ENCODE data around the gene BCAS1. TPM values are rescaled to one million over a fixed set of nuclear protein-coding genes. Genes with fewer than 3 reads are reported as not detected.

The BCAS1 gene
- total RNA-seq, 1 donor from 2014 or later = 4.3 TPM

DNA sequence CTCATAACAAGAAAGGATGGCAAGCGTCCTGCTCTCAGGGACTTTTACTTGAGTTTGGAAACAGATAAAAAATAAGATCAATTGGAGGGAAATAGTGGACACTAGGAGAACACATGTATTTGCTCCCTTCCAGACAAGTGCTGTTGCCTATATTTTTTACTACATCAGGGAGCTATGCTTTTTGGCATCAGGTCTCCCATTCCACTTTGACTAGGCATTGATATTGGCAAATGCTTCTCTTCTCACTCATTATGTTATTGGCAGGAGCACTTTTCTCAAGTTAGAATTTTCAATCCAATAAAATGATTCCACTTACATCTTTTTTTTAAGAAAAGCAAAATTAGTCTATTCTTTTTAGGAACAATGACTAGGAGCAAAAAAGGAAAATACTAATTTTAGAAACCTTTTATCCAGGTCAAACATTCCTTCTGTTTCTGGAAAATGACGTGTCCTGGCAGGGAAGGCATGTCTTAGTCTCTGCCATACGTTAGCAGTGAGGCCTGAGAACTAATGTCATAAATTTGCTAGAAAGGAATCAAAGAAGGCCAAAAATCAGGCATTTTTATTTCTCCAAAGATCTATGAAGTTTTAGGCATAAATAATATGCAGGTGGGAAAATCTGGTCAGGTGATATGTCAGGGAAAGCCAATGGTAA, 21.4 kb downstream of the BCAS1 start:
- no peak for DNase-seq (ENCODE audit: low spot score)

DNA sequence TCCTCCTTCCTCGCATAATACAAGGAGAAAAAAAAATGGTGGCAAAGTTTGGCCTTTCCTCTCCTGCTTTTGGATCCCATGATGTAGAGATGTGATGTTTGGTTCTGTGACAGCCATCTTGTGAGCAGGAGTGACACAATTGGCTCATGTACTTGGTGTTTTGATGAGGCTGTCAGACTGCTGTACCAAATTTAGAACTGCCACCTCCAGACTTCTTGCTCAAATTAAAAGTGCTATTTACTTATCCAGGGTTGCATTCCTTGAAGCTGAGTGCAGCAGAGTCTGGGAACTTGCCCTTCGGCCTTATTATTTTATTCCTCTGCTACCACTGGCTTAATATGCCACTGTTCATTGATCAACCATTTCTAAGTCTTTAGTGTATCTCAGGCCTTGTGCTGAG, 21.9 kb downstream of the BCAS1 start:
- DNase-seq (ENCODE audit: low spot score) = no peak

DNA sequence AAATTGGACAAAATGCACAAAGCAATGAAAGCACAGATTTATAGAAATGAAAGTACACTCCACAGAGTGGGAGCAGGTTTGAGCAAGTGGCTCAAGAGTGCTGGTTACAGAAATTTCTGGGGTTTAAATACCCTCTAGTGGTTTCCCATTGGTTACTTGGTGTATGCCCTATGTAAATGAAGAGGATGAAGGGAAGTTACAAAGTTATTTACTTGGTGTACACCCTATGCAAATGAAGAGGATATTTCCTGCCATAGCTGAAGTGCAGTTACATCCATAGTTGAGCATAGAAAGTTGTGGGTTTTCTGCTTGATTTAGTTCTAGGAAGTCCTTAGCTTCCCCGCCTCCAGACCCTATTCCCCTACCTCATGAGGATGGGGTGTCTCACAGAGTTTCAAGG, 22.7 kb downstream of the BCAS1 start:
- no peak for DNase-seq (ENCODE audit: low spot score)

DNA sequence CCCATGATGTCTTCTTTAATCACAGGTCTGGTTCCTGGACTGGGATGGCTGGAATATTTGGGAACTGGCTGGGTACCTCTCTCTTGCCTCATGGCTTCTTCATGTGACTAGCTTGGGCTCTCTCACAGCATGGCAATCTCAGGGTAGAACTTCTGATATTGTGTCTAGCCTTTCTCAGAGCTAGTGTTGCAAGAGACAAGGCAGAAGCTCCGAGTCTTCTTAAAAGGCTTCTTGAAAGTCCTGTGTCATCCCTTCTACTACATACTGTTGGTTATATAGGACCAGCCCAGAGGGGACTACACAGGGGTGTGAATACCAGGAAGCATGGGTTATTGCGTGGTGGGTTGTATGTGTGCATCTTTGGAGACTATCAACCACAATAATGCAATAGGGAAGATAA, 23.3 kb downstream of the BCAS1 start:
- DNase-seq (ENCODE audit: low spot score) = no peak

DNA sequence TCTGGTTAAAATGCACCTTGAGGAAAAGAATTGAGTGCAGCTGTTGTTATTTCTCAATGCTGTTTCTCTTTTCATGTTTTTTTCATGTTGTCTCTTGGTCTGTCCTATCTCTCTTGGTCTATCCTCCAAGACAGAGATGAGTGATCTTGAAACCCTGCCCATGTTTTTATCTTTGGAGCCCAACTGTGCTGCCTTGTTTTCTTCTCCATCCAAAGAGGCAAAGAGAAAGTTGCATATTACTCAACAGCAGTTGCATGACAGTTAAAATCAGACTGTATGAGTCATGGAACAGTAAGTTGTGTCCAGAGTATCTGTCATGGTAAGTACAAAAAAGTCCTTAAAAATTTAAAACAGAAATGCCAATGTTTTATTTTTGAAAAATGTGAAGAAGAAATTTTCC, 26.2 kb downstream of the BCAS1 start:
- peak; percentile 96 for DNase-seq (ENCODE audit: low spot score)

DNA sequence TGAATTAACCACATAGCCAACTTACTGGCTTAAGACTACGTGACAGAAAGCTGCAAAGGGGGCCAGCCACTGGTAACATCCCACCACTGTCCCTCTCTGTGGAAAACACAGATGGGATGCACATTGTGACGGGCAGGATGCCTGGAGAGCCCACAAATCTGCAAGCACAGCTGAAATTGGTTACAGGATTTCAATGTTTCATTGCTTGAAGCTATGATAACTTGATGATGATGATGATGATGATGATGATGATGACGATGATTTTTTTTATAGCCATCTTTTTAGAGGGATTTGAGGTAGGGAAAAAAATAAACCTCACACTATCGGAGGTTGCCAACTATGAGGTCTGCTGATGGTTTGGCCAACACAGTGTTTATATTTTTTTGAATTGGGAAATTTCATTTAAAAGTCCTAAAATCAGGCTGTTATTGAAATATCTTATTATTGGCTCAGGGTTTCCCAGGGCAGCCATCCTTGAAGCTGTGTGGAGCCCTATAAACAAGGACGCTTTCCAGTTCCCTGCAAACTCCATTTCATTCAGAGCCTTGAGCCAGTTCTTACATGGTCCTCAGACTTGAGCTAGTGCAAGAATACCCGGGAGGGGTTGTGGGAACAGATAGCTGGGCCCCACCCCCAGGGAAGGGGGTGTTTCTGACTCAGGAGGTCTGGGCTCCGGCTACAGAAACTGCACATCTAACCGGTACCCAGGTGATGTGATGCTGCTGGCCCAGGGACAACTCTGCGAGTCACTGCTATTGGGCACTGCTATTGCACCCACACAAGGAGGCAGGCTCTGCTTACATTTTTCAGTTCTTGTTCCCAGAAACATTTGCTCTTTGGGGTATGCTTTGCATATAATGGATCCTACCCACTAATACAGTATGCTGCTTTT, 27.1 kb downstream of the BCAS1 start:
- no peak for DNase-seq (ENCODE audit: low spot score)

DNA sequence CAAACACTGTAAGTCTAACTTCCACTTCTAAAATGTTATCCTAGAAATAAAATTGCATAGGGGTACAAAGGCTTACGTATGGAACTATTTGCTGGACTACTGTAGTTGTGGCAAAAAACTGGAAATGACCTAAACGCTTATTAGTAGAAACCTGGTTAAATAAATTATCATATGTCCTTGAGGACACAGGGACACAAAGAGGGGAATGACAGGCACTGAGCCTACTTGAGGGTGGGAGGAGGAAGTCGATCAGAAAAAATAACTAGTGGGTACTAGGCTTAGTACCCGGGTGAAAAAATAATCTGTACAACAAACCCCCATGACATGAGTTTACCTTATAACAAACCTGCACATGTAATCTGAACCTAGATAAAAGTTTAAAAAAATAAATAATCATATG, 28.4 kb downstream of the BCAS1 start:
- DNase-seq (ENCODE audit: low spot score) = no peak

DNA sequence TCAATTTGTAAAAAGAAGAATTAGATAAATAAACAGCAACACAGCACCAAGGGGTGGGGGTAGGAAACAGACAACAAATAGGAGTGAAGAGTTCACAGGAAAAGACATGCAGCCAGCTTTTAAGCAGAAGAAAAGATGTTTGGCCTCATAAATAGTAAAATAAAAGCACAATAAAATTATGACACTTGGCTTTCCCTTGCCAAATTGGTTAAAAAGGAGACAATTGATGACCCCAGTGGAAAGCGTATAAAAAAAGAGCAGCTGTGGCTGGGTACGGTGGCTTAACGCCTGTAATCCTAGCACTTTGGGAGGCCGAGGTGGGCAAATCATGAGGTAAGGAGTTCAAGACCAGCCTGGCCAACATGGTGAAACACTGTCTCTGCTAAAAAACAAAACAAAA, 29.1 kb downstream of the BCAS1 start:
- DNase-seq (ENCODE audit: low spot score) = no peak

DNA sequence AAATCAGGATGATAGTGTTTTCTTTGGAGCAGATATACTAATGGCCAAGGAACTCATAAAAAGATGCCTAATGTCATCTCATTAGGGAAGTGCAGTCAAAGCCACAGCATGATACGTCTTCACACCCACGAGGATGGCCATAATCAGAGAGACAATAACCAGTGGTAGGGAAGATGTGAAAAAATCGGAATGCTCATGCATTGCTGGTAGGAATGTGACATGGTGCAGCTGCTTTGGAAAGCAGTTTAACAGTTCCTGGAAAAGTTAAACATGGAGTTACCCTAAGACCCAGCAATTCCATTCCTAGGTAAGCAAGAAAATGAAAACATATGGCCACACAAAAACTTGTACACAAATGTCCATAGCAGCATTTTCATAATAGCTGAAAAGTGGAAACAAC, 29.9 kb downstream of the BCAS1 start:
- DNase-seq (ENCODE audit: low spot score) = no peak

DNA sequence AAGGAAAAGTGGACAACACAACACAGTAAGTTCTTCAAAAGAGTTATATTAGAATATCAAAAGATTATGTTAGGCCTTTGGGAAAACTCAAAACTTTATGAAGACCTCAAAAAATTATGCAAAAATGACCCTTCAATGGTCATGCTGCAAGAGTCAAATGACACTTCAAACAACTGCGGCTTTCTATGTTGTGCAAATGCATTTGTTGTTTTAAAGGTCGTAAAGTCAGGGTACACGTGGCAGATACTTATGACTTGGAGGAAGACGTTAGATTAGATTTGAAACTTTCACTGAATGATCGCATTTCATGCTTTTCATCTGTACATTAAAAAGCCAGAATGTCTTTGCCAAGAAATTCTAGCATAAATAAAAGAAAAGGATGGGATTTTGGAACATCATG, 31.4 kb downstream of the BCAS1 start:
- no peak for DNase-seq (ENCODE audit: low spot score)

DNA sequence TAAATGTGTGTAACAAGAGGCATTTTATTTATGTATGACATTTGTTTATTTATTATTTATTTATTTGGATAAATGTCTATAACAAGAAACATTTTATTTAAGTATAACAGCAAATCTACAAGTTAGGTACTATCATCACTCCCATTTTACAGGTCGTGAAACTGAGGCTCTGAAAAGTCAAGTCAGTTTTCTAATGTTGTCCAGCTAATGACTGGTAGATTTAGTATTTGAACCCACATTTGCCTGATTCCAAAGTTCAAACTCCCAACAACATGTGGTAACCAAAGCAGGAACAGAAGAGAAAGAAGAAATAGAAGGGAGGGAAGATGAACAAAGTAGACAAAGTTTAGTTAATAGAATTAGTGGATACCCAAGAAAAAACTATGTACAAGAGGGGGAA, 32.9 kb downstream of the BCAS1 start:
- no peak for DNase-seq (ENCODE audit: low spot score)

DNA sequence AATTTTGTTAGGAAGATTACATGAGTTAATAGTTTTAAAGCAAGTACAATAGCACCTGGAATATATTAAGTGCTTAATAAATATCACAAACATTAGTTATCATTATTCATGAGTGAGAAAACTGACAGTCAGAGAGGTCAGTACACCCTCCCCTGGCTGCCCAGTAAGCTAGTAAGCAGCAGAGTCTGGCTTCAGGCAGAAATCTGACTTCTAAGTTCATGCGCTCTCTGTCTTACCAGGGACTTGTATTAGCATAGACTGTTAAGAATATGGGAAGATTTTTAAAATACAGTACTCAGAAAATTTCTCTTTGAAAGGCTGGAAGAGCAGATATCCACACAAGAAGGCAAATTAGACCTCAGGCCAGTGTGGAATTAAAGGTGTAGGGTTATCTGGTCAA, 40.8 kb downstream of the BCAS1 start:
- DNase-seq (ENCODE audit: low spot score) = no peak

DNA sequence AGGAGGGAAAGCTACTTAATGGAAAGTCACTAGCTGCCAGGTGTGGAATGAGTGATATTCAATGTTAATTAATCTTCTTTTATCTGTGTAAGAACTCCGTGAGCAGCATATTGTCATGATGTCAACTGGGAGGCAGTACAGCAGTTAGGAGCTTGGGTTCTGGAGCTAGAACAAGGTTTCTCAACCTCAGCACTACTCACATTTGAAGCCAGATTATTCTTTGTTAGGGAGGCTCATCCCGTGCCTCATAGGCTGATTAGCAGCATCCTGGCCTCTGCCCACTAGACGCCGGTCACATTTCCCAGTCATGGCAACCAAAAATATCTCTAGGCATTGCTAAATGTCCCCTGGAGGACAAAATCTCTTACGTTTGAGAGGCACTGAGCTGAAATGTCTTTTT, 41.2 kb downstream of the BCAS1 start:
- DNase-seq (ENCODE audit: low spot score) = no peak

DNA sequence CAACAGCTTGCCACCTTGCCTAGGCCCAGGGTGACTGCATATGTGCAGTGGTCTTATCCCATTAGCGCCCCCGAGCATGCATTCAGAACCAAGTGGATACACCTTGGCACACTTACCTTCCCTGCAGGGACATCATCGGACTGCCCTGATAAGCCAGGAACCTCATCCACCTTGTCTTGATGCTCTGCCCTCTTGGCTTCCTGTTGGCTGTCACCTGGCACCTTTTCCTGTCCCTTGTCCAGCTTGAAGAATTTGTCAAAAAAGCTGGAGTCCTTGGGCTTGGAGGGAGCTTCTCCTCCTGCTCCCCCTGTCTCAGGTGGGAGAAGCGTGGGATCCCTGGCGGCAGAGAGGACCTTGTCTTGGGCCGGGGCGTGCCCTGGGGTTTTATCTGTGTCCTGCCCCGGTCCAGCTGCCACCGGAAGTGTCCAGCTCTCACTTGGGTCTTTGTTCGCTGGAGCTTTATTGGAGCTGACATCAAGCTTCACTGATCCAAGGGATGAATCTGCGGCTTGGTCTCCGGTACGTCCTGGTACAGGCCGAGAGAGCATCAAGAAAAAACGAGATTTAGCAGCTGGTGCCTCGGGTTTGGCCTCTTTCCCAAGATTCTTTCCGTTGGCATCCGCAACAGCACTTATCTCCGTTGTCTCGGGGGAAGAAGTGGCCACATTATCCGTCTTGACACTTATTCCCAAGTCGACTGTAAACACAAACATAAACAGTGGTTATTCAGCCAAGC, 42.0 kb downstream of the BCAS1 start:
- no peak for DNase-seq (ENCODE audit: low spot score)

DNA sequence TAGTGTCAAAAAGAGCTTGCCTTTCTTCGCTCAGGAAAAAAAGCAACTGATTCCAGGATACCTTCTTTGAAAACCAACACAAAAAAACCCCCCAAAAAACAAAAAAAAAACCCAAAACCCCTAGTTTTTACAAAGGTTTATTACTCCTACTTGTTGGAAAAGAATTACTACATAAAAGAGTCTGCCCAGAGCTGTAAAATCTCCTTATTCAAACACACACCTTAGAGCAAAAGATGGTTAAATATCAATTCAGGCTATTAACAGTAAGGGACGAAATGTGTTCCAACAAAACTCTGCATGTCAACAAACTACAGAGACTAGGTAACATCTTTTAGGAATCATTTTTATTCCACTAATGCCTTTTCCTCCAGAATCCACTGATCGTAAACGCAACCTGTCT, 42.7 kb downstream of the BCAS1 start:
- DNase-seq (ENCODE audit: low spot score) = no peak

DNA sequence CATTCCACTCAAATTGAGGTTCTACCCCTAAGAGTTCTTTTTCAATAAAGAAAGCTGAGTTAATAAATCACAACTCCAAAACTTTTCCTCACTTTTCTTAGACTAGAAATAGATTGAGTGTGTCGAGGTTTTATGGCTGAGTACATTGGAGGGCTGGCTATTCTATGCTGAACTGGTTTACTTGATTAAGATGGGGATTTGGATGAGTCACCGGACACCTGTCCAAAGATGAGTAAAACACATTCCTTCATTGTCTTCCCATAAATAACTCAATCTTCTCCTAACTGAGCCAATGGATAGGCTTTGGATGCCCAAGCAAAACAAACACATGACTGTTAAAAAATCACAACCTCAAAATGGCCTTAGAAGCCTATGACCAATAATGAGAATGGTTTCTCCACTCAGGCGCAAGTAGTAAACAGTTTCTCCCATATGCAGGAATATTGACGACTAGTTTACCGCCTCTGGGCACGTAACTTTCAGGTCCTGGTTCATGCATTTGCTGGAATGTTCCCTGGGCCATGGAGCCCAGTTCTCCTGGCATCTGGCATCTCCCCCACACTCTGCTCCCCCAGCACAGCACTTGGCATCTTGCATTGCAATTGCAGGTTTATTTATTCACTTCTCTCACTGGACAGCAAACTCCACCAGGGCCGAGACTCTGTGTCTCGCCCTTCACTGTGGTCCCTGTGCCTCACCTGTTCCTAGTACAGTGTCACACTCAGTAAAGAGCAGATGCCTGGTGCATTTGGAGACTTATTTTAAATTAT, 43.9 kb downstream of the BCAS1 start:
- no peak for DNase-seq (ENCODE audit: low spot score)

DNA sequence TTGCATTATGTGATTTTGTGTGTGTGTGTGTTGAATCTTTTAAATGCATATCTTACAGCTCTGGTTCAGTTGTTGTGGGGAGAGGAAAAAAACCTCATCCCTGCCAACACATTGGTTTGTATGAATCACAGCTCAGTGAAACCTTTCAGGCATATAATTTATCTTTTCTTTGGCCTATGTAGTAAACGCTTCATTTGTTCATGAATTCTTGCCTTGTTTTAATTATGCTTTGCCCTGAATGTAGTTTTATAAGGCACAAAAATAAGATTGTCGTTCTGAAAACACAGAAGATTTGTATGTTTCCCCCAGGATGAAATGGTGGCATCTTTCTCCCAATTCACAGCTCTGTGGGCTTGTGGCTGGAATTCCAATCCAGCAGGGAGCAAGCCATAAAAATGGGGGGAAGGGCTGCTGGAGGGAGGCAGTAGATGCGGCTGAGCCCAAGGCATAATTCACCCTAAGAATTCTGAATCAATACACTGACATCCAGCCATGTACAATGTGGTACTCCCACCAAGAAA, 45.1 kb downstream of the BCAS1 start:
- DNase-seq (ENCODE audit: low spot score) = peak; percentile 55

DNA sequence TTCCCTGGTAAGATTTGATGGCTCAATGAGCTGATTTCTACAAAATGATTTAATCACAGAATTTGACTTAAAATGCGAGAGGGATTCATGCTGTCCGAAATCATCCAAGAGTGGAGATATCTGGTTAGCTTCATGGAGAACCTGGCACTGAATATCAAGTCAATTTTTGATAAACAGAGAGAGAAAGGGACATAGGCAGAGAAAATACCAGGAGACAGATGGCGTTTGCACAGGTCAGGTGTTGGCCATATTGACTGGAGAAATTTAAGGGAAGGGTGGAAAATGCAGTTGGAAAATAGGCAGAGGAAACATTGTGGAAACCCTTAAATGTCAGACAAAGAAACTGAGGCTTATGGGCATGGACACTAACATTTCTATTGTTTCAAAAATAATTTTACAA, 47.0 kb downstream of the BCAS1 start:
- DNase-seq (ENCODE audit: low spot score) = no peak

DNA sequence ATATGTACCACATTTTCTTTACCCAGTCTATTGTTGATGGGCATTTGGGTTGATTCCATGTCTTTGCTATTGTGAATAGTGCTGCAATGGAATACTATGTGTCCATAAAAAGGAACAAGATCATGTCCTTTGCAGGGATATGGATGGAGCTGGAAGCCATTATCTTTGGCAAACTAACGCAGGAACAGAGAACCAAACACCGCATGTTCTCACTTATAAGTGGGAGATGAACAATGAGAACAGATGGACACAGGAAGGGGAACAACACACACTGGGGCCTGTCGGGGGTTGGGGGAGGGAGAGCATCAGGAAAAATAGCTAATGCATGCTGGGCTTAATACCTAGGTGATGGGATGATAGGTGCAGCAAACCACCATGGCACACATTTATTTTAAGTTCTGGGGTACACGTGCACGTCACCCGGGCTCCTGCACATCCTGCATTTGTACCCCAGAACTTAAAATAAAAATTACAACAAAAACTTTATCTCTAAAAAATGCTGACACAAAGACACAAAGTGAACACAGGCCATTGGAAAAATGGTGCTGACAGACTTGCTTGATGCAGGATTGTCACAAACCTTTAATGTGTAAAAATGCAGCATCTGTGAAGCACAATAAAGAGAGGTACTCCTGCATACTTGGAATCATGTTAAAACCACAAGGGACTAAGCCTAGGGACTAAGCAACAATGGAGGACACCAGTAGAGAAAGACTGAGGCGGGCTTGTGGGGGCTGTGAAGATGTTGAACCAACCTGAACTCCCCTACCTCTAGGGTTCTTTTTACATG, 48.8 kb downstream of the BCAS1 start:
- no peak for DNase-seq (ENCODE audit: low spot score)

DNA sequence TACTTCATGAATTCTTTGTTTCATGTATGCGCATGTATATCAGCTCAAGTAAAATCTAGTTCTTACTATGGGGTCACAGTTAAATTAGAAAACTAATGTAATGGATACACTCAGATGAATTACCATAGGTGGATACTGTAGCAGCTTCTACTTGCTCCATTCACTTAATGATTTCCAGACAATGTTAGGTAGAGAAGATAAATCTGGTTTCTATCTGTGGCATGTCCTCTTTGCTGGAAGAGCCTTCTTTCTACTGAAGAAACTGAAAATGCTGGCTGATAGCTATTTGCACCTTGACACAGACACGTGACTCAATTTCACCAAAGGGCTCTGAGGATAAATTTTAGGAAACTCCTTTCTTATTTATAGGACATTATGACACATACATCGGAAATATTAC, 49.5 kb downstream of the BCAS1 start:
- DNase-seq (ENCODE audit: low spot score) = no peak

DNA sequence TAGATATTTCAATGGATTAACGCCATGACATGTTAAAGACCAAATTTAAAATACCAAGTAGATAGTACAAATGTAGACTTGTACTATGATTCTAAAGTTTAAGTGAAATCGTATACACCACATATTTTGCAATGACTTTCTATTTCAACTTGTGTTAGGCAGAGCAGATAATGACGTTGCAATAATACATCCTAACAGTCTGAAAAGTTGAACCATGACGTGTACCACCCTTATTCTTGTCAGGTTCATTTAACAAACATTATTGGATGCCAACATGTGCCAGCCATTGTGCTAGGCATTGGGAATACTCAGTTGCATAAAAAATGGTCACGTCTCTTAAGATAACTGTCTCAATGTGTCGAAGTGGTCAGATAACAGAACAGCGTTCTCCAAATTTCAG, 50.0 kb downstream of the BCAS1 start:
- no peak for DNase-seq (ENCODE audit: low spot score)
